GM12872 (cell line): Measurements from ENCODE around the gene TTC3.

Experiments used
- CTCF ChIP-seq: IDR thresholded peaks from 3 replicates; pipeline ENCODE4 v1.5.1; 2011; ENCODE audit warnings: low read depth, mild to moderate bottlenecking, low read length, moderate library complexity; ENCODE audit not compliant: insufficient read depth

Gene TTC3

DNA sequence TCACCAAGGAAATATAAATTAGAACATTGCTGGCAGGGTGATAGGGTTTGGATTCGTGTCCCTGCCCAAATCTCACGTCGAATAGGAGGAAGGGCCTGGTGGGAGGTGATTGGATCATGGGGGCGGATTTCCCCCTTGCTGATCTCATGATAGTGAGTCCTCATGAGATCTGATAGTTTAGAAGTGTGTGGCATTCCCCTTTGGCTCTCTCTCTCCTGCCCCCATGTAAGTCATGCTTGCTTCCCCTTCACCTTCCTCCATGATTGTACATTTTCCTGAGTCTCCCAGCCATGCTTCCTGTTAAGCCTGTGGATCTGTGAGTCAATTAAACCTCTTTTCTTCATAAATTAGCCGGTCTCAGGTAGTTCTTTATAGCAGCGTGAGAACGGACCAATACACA lies 133.4 kb downstream of the TTC3 start:
- TF ChIP-seq CTCF: no peak

DNA sequence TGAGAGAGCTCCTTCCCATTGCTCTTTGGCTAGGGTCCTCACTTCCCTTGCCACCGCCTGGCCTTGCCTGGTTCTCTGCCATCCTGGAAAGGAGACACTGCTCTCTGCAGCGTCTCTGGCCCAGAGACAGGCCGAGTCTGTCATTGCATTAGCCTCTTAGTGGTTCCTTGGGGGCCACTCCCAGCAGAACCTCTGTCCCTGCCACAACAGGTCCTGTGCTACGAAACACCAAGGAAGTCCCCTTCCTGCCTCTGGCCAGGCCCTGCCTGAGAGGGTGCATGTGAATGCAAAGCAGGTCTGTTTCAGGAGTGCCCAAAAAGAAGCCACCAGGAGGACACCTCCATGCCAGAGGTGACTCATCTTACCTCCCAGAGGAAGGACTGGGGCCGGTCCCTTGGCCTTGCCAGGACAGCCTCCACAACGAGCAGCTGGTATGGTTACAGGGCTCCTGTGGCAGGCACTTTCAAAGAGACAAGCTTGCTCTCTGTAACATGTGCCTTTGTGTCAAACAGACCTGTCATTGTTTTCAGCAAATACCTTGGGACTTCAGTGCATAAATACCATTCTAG lies 134.5 kb downstream of the TTC3 start:
- no peak for TF ChIP-seq CTCF

DNA sequence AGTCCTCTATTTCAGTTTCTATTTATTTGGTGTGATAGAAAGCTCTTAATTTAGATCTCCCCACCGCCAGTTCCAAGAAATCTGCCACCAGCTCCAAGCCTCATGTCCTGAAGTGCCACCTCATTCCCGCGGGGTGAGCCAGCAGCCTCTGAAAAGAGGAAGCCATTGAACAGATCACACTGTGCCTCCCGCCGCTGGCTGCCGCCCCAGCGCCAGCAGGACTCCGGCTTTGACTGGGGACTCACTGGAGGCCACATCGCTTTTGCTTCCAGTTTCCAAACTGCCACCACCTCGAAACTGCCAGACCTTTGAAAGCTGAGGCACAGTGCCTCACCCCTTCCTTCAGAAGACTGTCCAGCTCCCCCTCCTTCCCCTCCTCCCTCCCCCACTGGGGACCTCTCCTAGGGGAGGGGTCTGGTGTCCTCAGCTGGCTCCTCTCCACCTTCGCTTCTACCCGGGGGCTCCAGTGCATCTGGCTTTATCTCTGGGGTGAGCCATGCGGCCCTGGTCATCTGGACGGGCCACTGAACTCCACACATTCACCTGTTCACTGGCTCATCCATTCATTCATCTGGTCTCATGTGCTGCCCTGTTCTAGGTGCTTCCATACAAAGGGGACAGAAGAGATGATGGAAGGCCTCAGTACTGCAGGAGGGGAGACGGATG lies 135.1 kb downstream of the TTC3 start:
- no peak for TF ChIP-seq CTCF

GRCh38 chr21:37208741-37209225 lies 135.7 kb downstream of the TTC3 start:
- no peak for TF ChIP-seq CTCF

- TF ChIP-seq CTCF: no peak
These were observed 137.1 kb downstream of the TTC3 start for GRCh38 chr21:37210130-37210529.

DNA sequence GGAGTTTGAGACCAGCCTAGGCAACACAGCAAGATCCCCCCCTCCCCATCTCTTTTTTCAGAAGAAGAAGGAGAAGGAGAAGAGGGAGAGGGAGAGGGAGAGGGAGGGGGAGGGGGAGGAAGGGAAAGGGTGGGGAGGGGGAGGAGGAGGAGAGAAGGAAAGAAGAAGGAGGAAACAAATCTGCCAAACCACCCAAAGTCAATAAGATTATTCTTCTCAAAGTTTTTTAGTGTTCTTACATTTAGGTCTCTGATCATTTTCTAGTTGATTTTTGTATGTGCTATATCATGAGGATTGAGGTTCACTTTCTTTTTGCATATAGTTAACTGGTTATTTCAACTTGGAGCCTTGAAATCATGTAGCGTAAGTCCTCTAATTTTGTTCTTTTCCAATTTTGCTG lies 137.7 kb downstream of the TTC3 start:
- no peak for TF ChIP-seq CTCF

- no peak for TF ChIP-seq CTCF
These were observed 141.9 kb downstream of the TTC3 start for GRCh38 chr21:37214952-37215351.
